H1 (cell line): ENCODE data around the gene ACAP2.
"Not testable (repeated sequence)": the region's sequence is repeated elsewhere in the genome, so short reads cannot be mapped to it uniquely, and the experiment has no call there.

ENCODE experiments used
- ASH2L ChIP-seq: fragments of 200-600, 300-600 bp; sonication (generic); IDR thresholded peaks from one replicate; pipeline ENCODE4 v1.7.1; 2017; ENCODE audit warnings: low read length
- ATF2 ChIP-seq: IDR thresholded peaks from 2 replicates; pipeline ENCODE4 v1.6.1; 2012; ENCODE audit warnings: low read length, inconsistent platforms
- EZH2 ChIP-seq: fragments of 200-600 bp; sonication (generic); IDR thresholded peaks from 2 replicates; pipeline ENCODE4 v1.7.1; 2012; ENCODE audit warnings: low read depth, mild to moderate bottlenecking, moderate library complexity, low read length, inconsistent platforms; ENCODE audit not compliant: severe bottlenecking
- POLR2A ChIP-seq, 2 experiments: IDR thresholded peaks; 1 replicate in 1 of 2; 2 replicates in 1 of 2; pipeline ENCODE4 v1.6.1; 2011; ENCODE audit warnings: low read depth in 2 of 2, low read length in 2 of 2, mild to moderate bottlenecking in 2 of 2; ENCODE audit errors: control extremely low read depth in 1 of 2
- POLR2AphosphoS5 ChIP-seq: IDR thresholded peaks from 2 replicates; pipeline ENCODE4 v1.6.1; 2011; ENCODE audit warnings: low read depth, low read length
- SIN3A ChIP-seq, 2 experiments: IDR thresholded peaks in 1 of 2; conservative IDR thresholded peaks in 1 of 2; 2 replicates each; pipeline ENCODE4 v1.6.1; 2011 to 2012; ENCODE audit warnings: low read length in 2 of 2, improper control_type of control experiment in 1 of 2, low read depth in 1 of 2, mild to moderate bottlenecking in 1 of 2
- SP4 ChIP-seq: IDR thresholded peaks from 2 replicates; pipeline ENCODE4 v1.6.1; 2012; ENCODE audit warnings: low read length, inconsistent platforms
- TF ChIP-seq, protein P1 (sequence below), 3 experiments: IDR thresholded peaks; 1 replicate in 2 of 3; 2 replicates in 1 of 3; pipeline versions ENCODE4 v1.5.1 to v1.6.1; 2011; ENCODE audit warnings: low read length in 3 of 3, mild to moderate bottlenecking in 3 of 3, inconsistent platforms in 2 of 3, low read depth in 1 of 3, moderate library complexity in 1 of 3; ENCODE audit not compliant: insufficient read depth in 1 of 3; ENCODE audit errors: control extremely low read depth in 1 of 3

DNA sequence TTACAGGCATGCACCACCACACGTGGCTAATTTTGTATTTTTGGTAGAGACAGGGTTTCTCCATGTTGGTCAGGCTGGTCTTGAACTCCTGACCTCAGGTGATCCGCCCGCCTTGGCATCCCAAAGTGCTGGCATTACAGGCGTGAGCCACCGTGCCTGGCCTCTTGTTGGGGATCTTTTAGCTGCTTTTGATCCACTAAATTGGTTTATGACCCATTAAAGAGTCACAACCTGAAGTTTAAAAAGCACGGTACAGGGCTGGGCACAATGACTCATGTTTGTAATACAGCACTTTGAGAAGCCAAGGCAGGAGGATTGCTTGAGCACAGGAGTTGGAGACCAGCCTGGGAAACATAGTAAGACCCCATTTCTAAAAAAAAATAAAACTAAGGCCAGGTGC lies 20.1 kb upstream of the ACAP2 start:
- not testable (repeated sequence) for TF ChIP-seq ATF2; SIN3A (conservative IDR thresholded peaks at IDR 0.05 in 1 of 2, IDR thresholded peaks at IDR 0.05 in 1 of 2; ENCODE audit: low read depth in 1 of 2, low read length in 2 of 2); POLR2AphosphoS5; POLR2A (IDR thresholded peaks at IDR 0.05; ENCODE audit: control extremely low read depth in 1 of 2, low read depth in 2 of 2, low read length in 2 of 2); SP4; EZH2; ASH2L
- TF ChIP-seq, protein P1, sequence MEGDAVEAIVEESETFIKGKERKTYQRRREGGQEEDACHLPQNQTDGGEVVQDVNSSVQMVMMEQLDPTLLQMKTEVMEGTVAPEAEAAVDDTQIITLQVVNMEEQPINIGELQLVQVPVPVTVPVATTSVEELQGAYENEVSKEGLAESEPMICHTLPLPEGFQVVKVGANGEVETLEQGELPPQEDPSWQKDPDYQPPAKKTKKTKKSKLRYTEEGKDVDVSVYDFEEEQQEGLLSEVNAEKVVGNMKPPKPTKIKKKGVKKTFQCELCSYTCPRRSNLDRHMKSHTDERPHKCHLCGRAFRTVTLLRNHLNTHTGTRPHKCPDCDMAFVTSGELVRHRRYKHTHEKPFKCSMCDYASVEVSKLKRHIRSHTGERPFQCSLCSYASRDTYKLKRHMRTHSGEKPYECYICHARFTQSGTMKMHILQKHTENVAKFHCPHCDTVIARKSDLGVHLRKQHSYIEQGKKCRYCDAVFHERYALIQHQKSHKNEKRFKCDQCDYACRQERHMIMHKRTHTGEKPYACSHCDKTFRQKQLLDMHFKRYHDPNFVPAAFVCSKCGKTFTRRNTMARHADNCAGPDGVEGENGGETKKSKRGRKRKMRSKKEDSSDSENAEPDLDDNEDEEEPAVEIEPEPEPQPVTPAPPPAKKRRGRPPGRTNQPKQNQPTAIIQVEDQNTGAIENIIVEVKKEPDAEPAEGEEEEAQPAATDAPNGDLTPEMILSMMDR (IDR thresholded peaks at IDR 0.05; ENCODE audit: control extremely low read depth in 1 of 3, insufficient read depth in 1 of 3, low read depth in 1 of 3, low read length in 3 of 3), result not testable (repeated sequence)
